AG04450 (cell line): ENCODE measurements around the gene FNDC11. TPM values are rescaled to one million over a fixed set of nuclear protein-coding genes. Genes with fewer than 3 reads are reported as not detected.

Experiments
- CTCF ChIA-PET: fragments of 300-600, 350-600 bp; formaldehyde crosslinking; extraction: SDS; loops from one replicate; lab custom pipeline; 2022; ENCODE audit warnings: antibody characterized with exemption, inconsistent platforms; lab: Charles Lee
- POLR2A ChIA-PET: fragments of 350-600 bp; formaldehyde crosslinking; extraction: SDS; loops from one replicate; lab custom pipeline; 2021; ENCODE audit warnings: antibody characterized with exemption, inconsistent platforms; lab: Yijun Ruan, JAX
- DNase-seq: peaks from one replicate; pipeline ENCODE4 v3.0.0-alpha.2; 2011; ENCODE audit warnings: low read depth, low spot score
- H3K27ac ChIP-seq: one replicate; pipeline ENCODE4 v1.5.1; 2012; ENCODE audit warnings: low read depth, low read length, control low read depth
- H3K27me3 ChIP-seq: one replicate; pipeline ENCODE4 v1.6.0; 2012; ENCODE audit warnings: low read length; ENCODE audit not compliant: control insufficient read depth, insufficient read depth
- H3K4me3 ChIP-seq: 2 replicates; pipeline ENCODE4 v1.5.1; 2011; ENCODE audit warnings: mild to moderate bottlenecking, low read depth, low read length, control low read depth
- H3K9me3 ChIP-seq: 2 replicates; pipeline ENCODE4 v1.5.1; 2012; ENCODE audit warnings: low read length; ENCODE audit not compliant: control insufficient read depth, insufficient read depth
- CTCF ChIP-seq: IDR thresholded peaks from 2 replicates; pipeline ENCODE4 v1.5.1; 2011; ENCODE audit warnings: low read depth, low read length, control low read depth, inconsistent platforms
- polyA plus RNA-seq: library from polyadenylated mRNA; depleted of rRNA; stranded (reverse); fragments of >200 nt; gene quantifications from 2 replicates; pipeline ENCODE4 v1.2.3, GENCODE V29; 2011

The FNDC11 gene
- polyA plus RNA-seq, 1 experiment, result 0.64 TPM

GRCh38 chr20:63560333-63560805, 6.4 kb downstream of the FNDC11 start:
- POLR2A ChIA-PET, result no interaction called here

GRCh38 chr20:63560856-63561609, 7.1 kb downstream of the FNDC11 start:
- DNase-seq, result no peak
- Histone ChIP-seq H3K4me3 (no peak overlapping the region), H3K27ac (no peak overlapping the region), H3K27me3 (no peaks in the 10 kb centered on the region), H3K9me3 (peaks cover 6% of the 10 kb centered on the region; the same call in 1 of the 2 replicates)
- CTCF ChIA-PET, result interaction anchor here (0.5 to 1.0 kb wide), 2 partner anchors 23 to 410 kb away, joined by 3 to 6 read pairs; no protein-coding TSS in a partner anchor
- POLR2A ChIA-PET, result no interaction called here
- TF ChIP-seq CTCF, result no peak

More at GRCh38 chr20:63560333-63560805, 6.4 kb downstream of the FNDC11 start:
- no peak for DNase-seq
- Histone ChIP-seq H3K27ac (no peak overlapping the region), H3K4me3 (no peak overlapping the region), H3K9me3 (peaks cover 6% of the 10 kb centered on the region; the same call in 1 of the 2 replicates), H3K27me3 (no peaks in the 10 kb centered on the region)
- TF ChIP-seq CTCF, result no peak
- CTCF ChIA-PET, result interaction anchor here (0.5 kb wide), 1 partner anchor 411 kb away, joined by 6 read pairs; no protein-coding TSS in a partner anchor

- H3K9me3 ChIP-seq, result peaks cover 6% of the 10 kb centered on the region; the same call in 1 of the 2 replicates
- CTCF ChIA-PET, result interaction anchor here (1.0 kb wide), 1 partner anchor 24 kb away, joined by 3 read pairs; no protein-coding TSS in a partner anchor
- no peak overlapping the region for H3K4me3 ChIP-seq
- H3K27me3 ChIP-seq, result no peaks in the 10 kb centered on the region
- TF ChIP-seq CTCF, result no peak
- POLR2A ChIA-PET, result no interaction called here
- H3K27ac ChIP-seq, result no peak overlapping the region
- no peak for DNase-seq
Observed at GRCh38 chr20:63561624-63562396, 7.9 kb downstream of the FNDC11 start.

GRCh38 chr20:63562461-63563224, 8.7 kb downstream of the FNDC11 start:
- CTCF ChIA-PET, result no interaction called here
- TF ChIP-seq CTCF, result no peak
- POLR2A ChIA-PET, result no interaction called here
- Histone ChIP-seq H3K27me3 (no peaks in the 10 kb centered on the region), H3K27ac (no peak overlapping the region), H3K4me3 (no peak overlapping the region), H3K9me3 (peaks cover 6% of the 10 kb centered on the region; the same call in 1 of the 2 replicates)
- DNase-seq, result no peak
